CD4-positive, alpha-beta T cell treated with Interleukin-17A for 4 hours (primary cell): ENCODE results near the gene YBX1.
"Not testable (repeated sequence)": the region's sequence is repeated elsewhere in the genome, so short reads cannot be mapped to it uniquely, and the experiment has no call there.

Experiments
- DNase-seq: peaks from one replicate; pipeline ENCODE4 v3.0.0-alpha.2; 2020; ENCODE audit warnings: mixed read lengths

YBX1 gene

DNA sequence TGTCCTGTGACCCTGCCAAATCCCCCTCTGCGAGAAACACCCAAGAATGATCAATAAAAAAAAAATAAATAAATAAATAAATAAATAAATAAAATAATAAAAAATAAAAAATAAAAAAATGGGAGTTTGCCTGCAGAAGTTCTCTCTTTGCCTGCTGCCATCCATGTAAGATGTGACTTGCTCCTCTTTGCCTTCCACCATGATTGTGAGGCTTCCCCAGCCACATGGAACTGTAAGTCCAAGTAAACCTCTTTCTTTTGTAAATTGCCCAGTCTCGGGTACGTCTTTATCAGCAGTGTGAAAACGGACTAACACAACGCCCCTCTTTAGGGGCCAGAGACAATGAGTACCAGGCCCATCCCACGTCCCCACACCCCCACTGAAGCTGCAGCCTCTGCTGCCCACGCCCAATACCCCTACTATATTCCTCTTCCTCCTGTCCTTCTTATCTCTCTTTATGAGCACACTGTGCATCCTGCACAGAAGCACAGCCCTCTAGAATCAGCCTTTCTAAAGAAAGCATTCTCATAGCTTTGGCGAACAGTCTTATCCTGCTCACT, 69.4 kb downstream of the YBX1 start:
- DNase-seq, result not testable (repeated sequence)

DNA sequence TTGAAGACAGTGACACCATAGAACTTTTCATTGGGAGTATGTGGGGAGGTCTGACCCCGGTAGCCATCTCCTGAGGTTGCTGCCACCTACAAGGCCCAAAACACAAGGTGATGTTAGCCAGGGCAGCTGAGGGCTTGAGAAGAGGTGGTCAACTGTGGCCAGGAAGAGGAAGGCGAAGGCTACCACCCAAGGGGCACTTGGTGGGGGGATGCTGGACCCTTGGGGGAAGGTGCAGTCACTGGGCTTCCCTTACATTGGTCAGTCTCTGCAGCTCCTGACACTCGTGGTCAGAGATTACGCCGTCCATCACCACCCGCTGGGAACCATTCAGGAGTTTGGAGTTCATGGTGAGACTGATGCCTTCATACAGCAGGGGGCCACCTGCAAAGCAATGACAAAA, 70.1 kb downstream of the YBX1 start:
- DNase-seq, result no peak

DNA sequence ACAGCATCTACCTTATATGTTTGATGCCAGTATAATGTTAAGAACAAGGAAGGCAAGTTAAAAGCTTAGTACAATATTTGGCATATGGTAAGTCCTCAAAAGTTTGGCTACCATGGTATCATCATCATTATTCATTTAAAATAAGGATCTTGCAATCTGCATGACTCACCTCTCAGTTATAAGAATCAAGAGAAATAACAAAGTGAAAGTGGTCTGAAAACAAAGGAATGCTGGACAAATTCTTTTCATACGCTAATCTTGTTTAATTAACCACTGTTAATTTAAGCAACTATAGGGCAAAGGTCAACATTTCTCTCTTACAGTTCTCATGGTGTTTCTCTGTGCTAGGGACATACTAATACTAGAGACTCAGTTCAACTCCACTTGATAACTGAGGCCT, 70.9 kb downstream of the YBX1 start:
- no peak for DNase-seq
